ENCODE results near the gene SLAMF7.
"Not testable (repeated sequence)": the region's sequence is repeated elsewhere in the genome, so short reads cannot be mapped to it uniquely, and the experiment has no call there.

Gene SLAMF7

GRCh38 chr1:160778976-160779375 is 39.9 kb downstream of the SLAMF7 start:
- no peak for FAIRE-seq

GRCh38 chr1:160779626-160780397 is 40.8 kb downstream of the SLAMF7 start:
- no peak for FAIRE-seq

GRCh38 chr1:160780398-160780755 is 41.3 kb downstream of the SLAMF7 start:
- no peak for FAIRE-seq

- no peak for FAIRE-seq
These were observed 42.2 kb downstream of the SLAMF7 start for GRCh38 chr1:160781186-160781766.

GRCh38 chr1:160781914-160782689 is 43.1 kb downstream of the SLAMF7 start:
- no peak for FAIRE-seq

GRCh38 chr1:160782988-160783765 is 44.1 kb downstream of the SLAMF7 start:
- FAIRE-seq: not testable (repeated sequence)

GRCh38 chr1:160789051-160789701 is 50.1 kb downstream of the SLAMF7 start:
- FAIRE-seq: no peak

GRCh38 chr1:160789702-160790611 is 50.9 kb downstream of the SLAMF7 start:
- no peak for FAIRE-seq

- FAIRE-seq: no peak
These were observed 55.3 kb downstream of the SLAMF7 start for GRCh38 chr1:160794376-160794775.

- FAIRE-seq: no peak
These were observed 56.9 kb downstream of the SLAMF7 start, which contains the start of gene LY9 for GRCh38 chr1:160795951-160796383. Gene LY9 (plus strand): TSS chr1:160796174. CDS start chr1:160796188, 14 bp downstream.

GRCh38 chr1:160797271-160797709 is 58.2 kb downstream of the SLAMF7 start:
- no peak for FAIRE-seq

GRCh38 chr1:160797861-160798273 is 58.8 kb downstream of the SLAMF7 start:
- FAIRE-seq: no peak

- FAIRE-seq: no peak
These were observed 59.4 kb downstream of the SLAMF7 start for GRCh38 chr1:160798439-160798838.

- no peak for FAIRE-seq
These were observed 60.6 kb downstream of the SLAMF7 start for GRCh38 chr1:160799641-160800040.

- FAIRE-seq: no peak
These were observed 61.1 kb downstream of the SLAMF7 start for GRCh38 chr1:160800142-160800541.

GRCh38 chr1:160800645-160801408 is 61.8 kb downstream of the SLAMF7 start:
- no peak for FAIRE-seq

- no peak for FAIRE-seq
These were observed 63.0 kb downstream of the SLAMF7 start for GRCh38 chr1:160801836-160802580.
